Muscle of back (tissue), 11 donors: Measurements from ENCODE around the gene TRAPPC14. TPM values are rescaled to one million over a fixed set of nuclear protein-coding genes. Genes with fewer than 3 reads are reported as not detected.

Experiments used
- DNase-seq, 3 donors: peaks; one replicate each; pipeline versions ENCODE4 v3.0.0 to v3.0.0-alpha.2; 2013
- polyA plus RNA-seq, 10 donors: library from polyadenylated mRNA; unstranded; fragments of 120-200 nt; gene quantifications; one replicate each; pipeline ENCODE4 v1.2.1, GENCODE V29; 2013; ENCODE audit not compliant: insufficient read length in 10 of 10

Gene TRAPPC14
- polyA plus RNA-seq, 10 donors, result 9.6 to 12.9 (median 10.7) TPM

- DNase-seq, result peak; percentile 94 to 97 (median 95)
Measured at GRCh38 chr7:100126931-100127865, 31.3 kb downstream of the TRAPPC14 start, which contains the start of gene MBLAC1. MBLAC1 (plus strand) TSS chr7:100126967; CDS start chr7:100127396, 429 bp downstream.

GRCh38 chr7:100126239-100126930 is 32.1 kb downstream of the TRAPPC14 start:
- no peak for DNase-seq

- no peak for DNase-seq
Measured at GRCh38 chr7:100124301-100125230, 34.0 kb downstream of the TRAPPC14 start.

DNA sequence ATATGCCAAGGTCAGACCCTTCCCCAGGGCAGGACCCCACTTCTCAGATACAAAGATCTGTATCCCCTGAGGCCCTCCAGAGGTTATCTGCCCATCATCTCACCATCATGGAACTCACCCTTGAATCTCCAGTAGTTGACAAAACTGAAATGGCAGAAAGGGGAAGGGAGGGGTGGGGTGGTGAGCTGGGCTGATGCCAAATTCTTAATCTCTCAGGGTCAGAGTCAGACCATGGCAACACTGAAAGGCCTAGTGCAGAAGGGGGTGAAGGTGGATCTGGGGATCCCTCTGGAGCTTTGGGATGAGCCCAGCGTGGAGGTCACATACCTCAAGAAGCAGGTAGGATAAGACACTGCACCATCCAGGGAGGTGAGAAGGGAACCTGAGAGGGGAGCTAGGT is 36.0 kb downstream of the TRAPPC14 start:
- no peak for DNase-seq

- no peak for DNase-seq
Measured at GRCh38 chr7:100122067-100122466, 36.5 kb downstream of the TRAPPC14 start.

DNA sequence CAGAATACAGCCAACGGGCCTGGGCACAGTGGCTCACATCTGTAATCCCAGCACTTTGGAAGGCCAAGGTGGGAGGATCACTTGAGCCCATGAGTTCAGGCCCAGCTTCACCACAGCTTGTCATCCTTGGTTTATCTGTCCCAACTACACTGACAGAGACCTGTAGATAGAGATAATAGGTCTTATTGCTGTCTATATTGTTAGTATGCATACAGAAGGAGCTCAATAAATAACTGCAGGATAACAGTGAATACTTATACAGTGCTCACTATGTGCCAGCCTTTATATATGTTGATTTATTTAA is 37.8 kb downstream of the TRAPPC14 start:
- no peak for DNase-seq

DNA sequence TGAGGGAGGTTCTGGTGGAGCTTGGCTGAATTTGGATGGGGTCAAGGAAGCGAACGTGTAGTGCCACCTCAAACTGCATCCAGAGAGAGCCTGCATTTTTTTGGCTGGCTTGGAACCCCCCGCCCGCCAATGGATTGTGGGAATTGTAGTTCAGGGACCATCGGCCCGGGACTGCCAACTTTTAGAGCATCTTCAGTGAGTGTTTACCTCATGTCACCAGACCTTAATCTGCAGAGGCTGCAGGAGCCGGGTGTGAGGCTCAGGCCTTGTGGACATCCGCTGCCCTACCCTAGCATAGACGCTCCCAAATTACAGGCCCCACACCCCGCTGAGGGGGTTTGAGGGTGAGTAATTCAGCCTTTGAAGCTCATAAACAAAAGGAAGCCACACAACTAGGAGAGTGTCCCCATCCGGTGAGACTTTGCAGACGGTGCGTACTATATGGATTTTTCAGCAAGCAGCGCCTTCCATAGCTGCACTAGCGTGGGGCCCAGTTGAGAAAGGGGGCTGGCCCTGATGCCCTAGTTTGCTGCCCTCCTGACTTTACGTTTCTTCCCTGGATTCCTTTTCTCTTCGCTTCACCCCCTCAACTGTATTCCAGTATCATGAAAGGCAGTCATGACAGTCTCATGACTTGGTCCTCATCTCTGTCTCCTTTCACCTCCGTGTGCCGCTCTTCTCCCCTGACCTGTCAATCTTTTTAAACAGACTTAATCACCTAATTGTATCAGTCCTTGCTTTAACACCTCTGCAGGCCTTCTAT is 38.4 kb downstream of the TRAPPC14 start:
- DNase-seq, result peak in 2 of 3 donors; percentile 65 to 80

DNA sequence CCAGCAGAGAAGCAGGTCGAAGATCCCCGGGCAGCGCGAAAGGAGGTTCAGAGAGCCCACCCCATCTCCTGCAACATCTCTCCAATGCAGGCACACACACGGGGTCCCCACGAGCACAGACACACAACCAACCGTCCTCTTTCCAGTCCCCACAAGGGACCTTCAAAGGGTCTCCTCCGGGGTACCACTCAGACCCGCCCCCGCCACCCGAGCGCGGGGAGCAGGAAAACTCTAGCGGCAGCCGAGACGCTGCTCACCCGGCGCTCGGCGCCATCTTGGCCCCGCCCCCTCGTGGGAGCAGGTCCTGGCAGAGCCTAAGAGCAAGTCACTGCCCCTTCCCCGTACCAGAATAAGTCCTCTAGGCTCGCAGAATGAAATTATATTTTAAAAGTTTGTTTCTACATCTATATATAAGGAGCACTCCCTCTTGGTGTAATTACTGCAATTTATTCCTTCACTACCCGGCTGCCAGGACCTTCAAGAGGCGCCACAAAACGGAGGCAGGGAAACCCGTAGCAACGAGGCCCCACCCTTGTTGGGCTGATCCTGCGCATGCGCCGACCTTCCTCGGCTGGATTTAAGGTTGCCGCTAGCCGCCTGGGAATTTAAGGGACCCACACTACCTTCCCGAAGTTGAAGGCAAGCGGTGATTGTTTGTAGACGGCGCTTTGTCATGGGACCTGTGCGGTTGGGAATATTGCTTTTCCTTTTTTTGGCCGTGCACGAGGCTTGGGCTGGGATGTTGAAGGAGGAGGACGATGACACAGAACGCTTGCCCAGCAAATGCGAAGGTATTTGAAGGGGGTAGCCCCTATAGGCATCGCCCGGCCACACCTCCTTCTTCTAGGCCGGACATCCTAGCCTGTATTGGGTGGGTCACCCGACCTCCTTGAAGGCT is 39.2 kb downstream of the TRAPPC14 start, which contains the start of the genes CNPY4 and TAF6:
TSS of gene CNPY4 (plus strand) at position 563 of the 898 bp plus-strand sequence. CDS start at position 674, 111 bp downstream.
TSS of gene TAF6 (minus strand) at position 287 of the 898 bp plus-strand sequence. CDS start 5,149 bp downstream, outside the sequence.
- DNase-seq, result peak; percentile 96 to 99 (median 97)

GRCh38 chr7:100118388-100119071 is 40.0 kb downstream of the TRAPPC14 start:
- DNase-seq, result no peak

DNA sequence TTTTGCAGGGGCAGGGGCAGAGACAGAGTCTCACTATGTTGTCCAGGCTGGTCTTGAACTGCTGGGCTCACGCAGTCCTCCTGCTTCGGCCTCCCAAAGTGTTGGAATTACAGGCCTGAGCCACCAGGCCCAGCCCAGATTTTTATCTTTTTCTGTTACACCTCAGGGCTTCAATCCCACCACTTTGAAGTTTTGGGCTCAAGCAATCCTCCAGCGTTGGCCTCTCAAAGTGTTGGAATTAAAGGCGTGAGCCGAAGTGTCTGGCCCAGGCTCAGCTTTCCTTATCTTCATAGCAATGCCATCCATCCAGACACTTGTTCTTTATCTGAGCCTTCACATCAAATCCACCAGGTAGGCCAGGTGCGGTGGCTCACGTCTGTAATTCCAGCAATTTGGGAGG is 43.5 kb downstream of the TRAPPC14 start:
- no peak for DNase-seq

DNA sequence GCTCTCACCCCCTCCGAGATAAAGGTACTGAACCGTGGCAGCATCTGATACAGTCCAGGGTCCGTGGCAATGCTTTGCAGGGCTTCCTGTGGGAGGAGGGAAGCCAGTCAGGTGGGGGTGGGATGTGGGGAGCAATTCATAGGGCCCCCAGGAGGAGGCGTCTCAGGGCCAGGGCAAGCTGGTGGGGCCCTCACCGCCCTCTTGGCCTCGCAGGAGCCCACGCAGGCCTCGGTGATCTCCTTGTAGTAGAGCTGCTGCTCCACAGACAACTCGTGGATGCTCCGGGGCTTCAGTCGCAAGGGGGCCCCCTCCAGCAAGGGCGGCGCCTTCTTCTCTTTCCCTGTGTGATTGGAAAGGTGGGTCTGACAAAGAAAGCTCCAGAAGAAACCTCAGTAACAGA is 46.6 kb downstream of the TRAPPC14 start:
- no peak for DNase-seq

- DNase-seq, result no peak
Measured at GRCh38 chr7:100111156-100111555, 47.4 kb downstream of the TRAPPC14 start.

- no peak for DNase-seq
Measured at GRCh38 chr7:100109521-100110163, 48.9 kb downstream of the TRAPPC14 start.

DNA sequence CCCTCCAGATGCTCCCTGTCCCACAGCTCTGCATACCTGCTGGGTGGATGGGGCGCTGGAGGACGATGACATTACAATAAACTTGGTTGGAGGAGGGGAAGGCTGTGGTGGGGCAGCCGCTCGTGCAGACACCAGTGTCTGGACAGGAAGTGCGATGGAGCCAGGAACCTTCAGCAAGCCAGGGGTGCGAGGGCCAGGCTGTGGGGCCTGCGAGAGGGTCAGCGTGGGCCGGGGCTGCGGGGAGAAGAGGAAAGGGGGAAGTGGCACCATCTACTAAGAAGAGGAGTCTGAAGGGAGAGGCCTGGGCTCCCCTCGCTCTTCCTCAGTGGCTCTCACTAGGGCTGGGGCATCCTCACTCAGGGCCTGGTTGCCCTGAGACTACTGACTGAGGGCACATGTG is 50.6 kb downstream of the TRAPPC14 start:
- DNase-seq, result no peak

DNA sequence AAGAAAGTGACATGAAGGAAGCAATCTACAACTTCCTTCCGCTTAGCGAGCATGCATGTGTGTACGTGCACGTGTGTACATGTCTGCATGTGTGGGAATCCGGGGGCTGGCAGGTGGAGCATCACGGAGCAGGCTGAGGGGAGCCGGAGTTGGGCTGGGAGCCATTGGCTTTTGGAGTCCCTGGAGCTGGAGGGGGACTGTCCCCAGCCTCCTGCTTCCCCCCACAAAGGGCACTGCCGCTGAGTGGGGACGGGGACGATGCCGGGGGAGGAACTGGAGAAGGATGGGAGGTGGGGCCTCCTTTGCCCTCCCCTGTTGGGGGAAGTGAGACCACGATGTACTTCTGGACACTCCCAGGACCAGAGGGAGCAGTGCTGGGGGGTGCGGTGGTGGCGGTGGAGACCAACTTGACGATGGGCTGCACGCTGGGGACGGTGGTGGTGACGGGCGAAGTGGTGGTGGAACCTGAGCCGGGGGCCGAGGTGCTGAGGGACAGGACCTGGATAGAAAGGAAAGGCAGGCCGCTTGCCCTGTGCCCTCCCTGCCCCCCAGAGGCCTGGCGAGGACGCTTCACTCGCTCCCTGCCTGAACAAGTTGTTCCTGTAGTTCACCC is 51.3 kb downstream of the TRAPPC14 start:
- DNase-seq, result no peak

DNA sequence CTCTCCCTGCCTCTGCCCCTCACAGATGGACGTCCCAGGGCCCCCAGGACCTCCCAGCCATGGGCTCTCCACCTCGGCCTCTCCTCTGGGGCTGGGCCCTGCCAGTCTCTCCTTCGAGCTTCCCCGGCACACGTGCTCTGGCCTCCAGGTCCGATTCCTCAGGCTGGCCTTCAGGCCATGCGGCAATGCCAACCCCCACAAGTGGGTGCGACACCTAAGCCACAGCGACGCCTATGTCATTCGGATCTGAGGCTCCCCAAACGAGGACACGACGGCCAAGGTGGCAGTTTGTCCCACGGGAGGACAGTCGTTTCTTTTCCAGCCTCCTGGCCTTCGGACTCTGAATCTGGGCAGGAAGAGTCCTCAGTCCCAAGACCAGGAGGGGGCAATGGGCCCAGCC is 51.9 kb downstream of the TRAPPC14 start:
- DNase-seq, result no peak

DNA sequence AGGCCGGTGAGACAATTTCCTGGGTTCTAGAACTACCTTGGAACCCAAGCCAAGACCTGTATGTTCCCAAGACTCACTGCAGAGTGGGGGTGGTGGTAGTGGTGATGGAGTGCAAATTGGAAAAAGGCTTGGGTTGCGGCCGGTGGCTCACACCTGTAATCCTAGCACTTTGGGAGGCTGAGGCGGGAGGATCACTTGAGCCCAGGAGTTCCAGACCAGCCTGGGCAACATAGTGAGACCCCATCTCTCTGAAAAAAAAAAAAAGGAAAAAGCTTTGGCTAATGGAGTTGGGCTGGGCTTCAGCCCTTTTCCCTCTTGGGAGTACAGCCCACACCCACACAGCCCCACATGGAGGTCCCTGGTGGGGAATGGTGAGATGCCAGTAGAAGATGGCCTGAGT is 53.0 kb downstream of the TRAPPC14 start:
- no peak for DNase-seq
